Adrenal gland (tissue), 5 donors: ENCODE measurements around the gene GALR2.

Source experiments
- CTCF ChIP-seq, 6 experiments: fragments of 450-650 bp in 4 of 6; fragments of 200-600 bp in 2 of 6; sonication (generic) in 1 of 6; IDR thresholded peaks; 1 replicate in 5 of 6; 2 replicates in 1 of 6; pipeline versions ENCODE4 v1.5.1 to v1.8.0; 2016 to 2021; ENCODE audit warnings: antibody characterized with exemption in 6 of 6, mild to moderate bottlenecking in 2 of 6, moderate library complexity in 1 of 6
- POLR2A ChIP-seq, 2 donors: fragments of 450-650 bp; IDR thresholded peaks; one replicate each; pipeline ENCODE4 v1.6.1; 2017; ENCODE audit warnings: antibody characterized with exemption in 2 of 2, mild to moderate bottlenecking in 2 of 2, moderate library complexity in 1 of 2
- donor health status: DM: no; HTN: no; CAD: no.

DNA sequence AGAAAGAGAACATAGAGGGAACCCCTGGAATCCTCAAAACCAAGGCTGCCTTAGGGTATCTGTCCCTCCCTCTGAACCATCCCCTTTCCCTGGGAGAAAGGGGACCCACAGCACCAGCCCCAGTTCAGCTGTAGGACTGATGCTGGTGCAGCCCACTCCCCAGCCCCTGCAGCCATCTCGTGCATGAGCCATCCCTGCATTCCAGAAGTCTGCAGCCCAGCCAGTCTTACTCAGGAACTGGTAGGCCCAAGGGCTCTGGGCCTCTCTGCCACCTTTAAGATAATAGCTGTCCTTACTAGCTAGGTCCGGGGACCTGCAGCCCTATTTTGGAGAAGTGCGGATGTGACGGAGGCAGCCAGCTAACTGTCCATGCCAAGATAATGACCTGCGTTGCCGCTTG, 41.4 kb upstream of the GALR2 start:
- TF ChIP-seq CTCF (IDR thresholded peaks at IDR 0.05) (no peak), POLR2A (IDR thresholded peaks at IDR 0.05) (no peak)
